Measurements from ENCODE around the gene YEATS4. TPM values are rescaled to one million over a fixed set of nuclear protein-coding genes. Genes with fewer than 3 reads are reported as not detected.

The YEATS4 gene
- polyA plus RNA-seq, 3 donors = 6.6 to 20.9 (median 16.0) TPM

- peak in 2 of 3 donors; percentile 51 to 64 for DNase-seq
- H3K4me2 ChIP-seq (replicated peaks; ENCODE audit: extremely low read depth, low read length, poor library complexity, severe bottlenecking) = peak overlapping the region; percentile 95
- H3K4me3 Mint-ChIP-seq = peak overlapping the region in 1 of 2 donors; percentile 15
- no peaks in the 10 kb centered on the region for H3K36me3 ChIP-seq (replicated peaks in 1 of 2; ENCODE audit: control insufficient read depth in 1 of 2, insufficient read depth in 2 of 2, low read length in 2 of 2)
- H2AFZ ChIP-seq (ENCODE audit: insufficient read depth, low read depth, low read length, poor library complexity, severe bottlenecking) = no peak overlapping the region
- TF ChIP-seq CTCF (IDR thresholded peaks at IDR 0.05) = no peak
- H4K20me1 ChIP-seq (ENCODE audit: insufficient read depth, low read length) = no peaks in the 10 kb centered on the region
- H3K9me3 Mint-ChIP-seq = no peaks in the 10 kb centered on the region
- intact Hi-C loops (cut with micrococcal nuclease) = no loop called here
- H3K4me1 ChIP-seq (ENCODE audit: control insufficient read depth in 1 of 2, insufficient read depth in 2 of 2, low read length in 2 of 2) = peaks cover 56 to 86% of the 10 kb centered on the region in 2 donors
- H3K9me3 ChIP-seq (replicated peaks in 1 of 2; ENCODE audit: control insufficient read depth in 1 of 2, insufficient read depth in 1 of 2, low read length in 2 of 2) = no peaks in the 10 kb centered on the region
- H3K4me3 ChIP-seq (replicated peaks in 1 of 3; ENCODE audit: low read depth in 2 of 3, low read length in 3 of 3) = peak overlapping the region in 1 of 3 experiments; percentile 35
- H3K27ac Mint-ChIP-seq = peak overlapping the region; percentile 92 to 99 (median 98)
- H3K27me3 ChIP-seq (ENCODE audit: control insufficient read depth in 2 of 2, insufficient read depth in 2 of 2, low read length in 2 of 2) = no peaks in the 10 kb centered on the region
- peaks cover 2 to 3% of the 10 kb centered on the region in 2 donors for H3K36me3 Mint-ChIP-seq
- peaks cover 71% of the 10 kb centered on the region for H3K4me1 Mint-ChIP-seq
- H3K27ac ChIP-seq (ENCODE audit: low read depth in 1 of 2, low read length in 2 of 2) = peak overlapping the region; percentile 55 to 98
- peaks cover 98% of the 10 kb centered on the region for H3K79me2 ChIP-seq (ENCODE audit: insufficient read depth, low read length)
- no CpG with 5 or more reads among the region's 3 CpGs for WGBS (ENCODE audit: insufficient coverage)
- H3K27me3 Mint-ChIP-seq (ENCODE audit: low read depth in 3 of 3) = no peaks in the 10 kb centered on the region
- peak overlapping the region; percentile 84 for H3K9ac ChIP-seq (ENCODE audit: insufficient read depth, low read length, poor library complexity, severe bottlenecking)
Measured at GRCh38 chr12:69328426-69328825, 31.1 kb upstream of the YEATS4 start.

GRCh38 chr12:69329669-69330428 lies 29.7 kb upstream of the YEATS4 start:
- Histone ChIP-seq H3K4me3 (replicated peaks in 1 of 3; ENCODE audit: low read depth in 2 of 3, low read length in 3 of 3) (peak overlapping the region; percentile 65 to 98 (median 93)), H4K20me1 (ENCODE audit: insufficient read depth, low read length) (no peaks in the 10 kb centered on the region), H3K36me3 (replicated peaks in 1 of 2; ENCODE audit: control insufficient read depth in 1 of 2, insufficient read depth in 2 of 2, low read length in 2 of 2) (no peaks in the 10 kb centered on the region), H3K27me3 (ENCODE audit: control insufficient read depth in 2 of 2, insufficient read depth in 2 of 2, low read length in 2 of 2) (no peaks in the 10 kb centered on the region), H3K9ac (ENCODE audit: insufficient read depth, low read length, poor library complexity, severe bottlenecking) (peak overlapping the region; percentile 84), H3K79me2 (ENCODE audit: insufficient read depth, low read length) (peaks cover 98% of the 10 kb centered on the region), H3K27ac (ENCODE audit: low read depth in 1 of 2, low read length in 2 of 2) (peak overlapping the region; percentile 67 to 98), H3K4me2 (replicated peaks; ENCODE audit: extremely low read depth, low read length, poor library complexity, severe bottlenecking) (peak overlapping the region; percentile 95), H3K4me1 (ENCODE audit: control insufficient read depth in 1 of 2, insufficient read depth in 2 of 2, low read length in 2 of 2) (peaks cover 65 to 86% of the 10 kb centered on the region in 2 donors), H3K9me3 (replicated peaks in 1 of 2; ENCODE audit: control insufficient read depth in 1 of 2, insufficient read depth in 1 of 2, low read length in 2 of 2) (no peaks in the 10 kb centered on the region), H2AFZ (ENCODE audit: insufficient read depth, low read depth, low read length, poor library complexity, severe bottlenecking) (peak overlapping the region; percentile 77)
- TF ChIP-seq CTCF (IDR thresholded peaks at IDR 0.05) = no peak
- H3K4me1 Mint-ChIP-seq = peaks cover 71% of the 10 kb centered on the region
- H3K27me3 Mint-ChIP-seq (ENCODE audit: low read depth in 3 of 3) = no peaks in the 10 kb centered on the region
- H3K27ac Mint-ChIP-seq = peak overlapping the region; percentile 92 to 99 (median 98)
- peak overlapping the region; percentile 84 to 93 for H3K4me3 Mint-ChIP-seq
- intact Hi-C loops (cut with micrococcal nuclease) = no loop called here
- no peaks in the 10 kb centered on the region for H3K9me3 Mint-ChIP-seq
- 0% methylated on average over 1 of the region's 8 CpGs for WGBS (ENCODE audit: insufficient coverage)
- DNase-seq = peak in 2 of 3 donors; percentile 66 to 74
- H3K36me3 Mint-ChIP-seq = peaks cover 0 to 3% of the 10 kb centered on the region in 2 donors
